K562 (cell line): Measurements from ENCODE around the gene SACS. TPM values are rescaled to one million over a fixed set of nuclear protein-coding genes. Genes with fewer than 3 reads are reported as not detected.

Experiments used
- ATAC-seq: fragments of 200-7000 bp; cut with Tn5 transposase; 3 replicates; pipeline ENCODE4 v1.9.1; 2020; ENCODE audit warnings: moderate library complexity
- BruUV-seq: library from RNA; stranded (reverse); fragments of 400-500 nt; replicated peaks from 2 replicates; lab custom pipeline; 2021; lab: Mats Ljungman, UMichigan
- CTCF ChIA-PET: fragments of 300-600 bp; formaldehyde crosslinking; extraction: SDS; loops from one replicate; lab custom pipeline; 2021; ENCODE audit warnings: low intra/inter-chr PET ratio; lab: Yijun Ruan, JAX
- POLR2A ChIA-PET: fragments of 300-600, 350-650 bp; sonication (Branson Sonifier 250); formaldehyde crosslinking; extraction: SDS; loops from one replicate; lab custom pipeline; 2021; ENCODE audit warnings: antibody characterized with exemption, inconsistent platforms; lab: Yijun Ruan, JAX
- DNase-seq, 4 experiments: peaks; one replicate each; pipeline versions ENCODE4 v3.0.0 to v3.0.0-alpha.2; 2011 to 2018; ENCODE audit warnings: low spot score in 3 of 4, mixed read lengths in 3 of 4; ENCODE audit errors: extremely low read depth in 1 of 4
- FAIRE-seq: peaks from 2 replicates; lab custom pipeline; 2011; peaks lifted over from hg19 to GRCh38; lab: Jason Lieb, UNC
- H2AFZ ChIP-seq: 2 replicates; pipeline ENCODE4 v1.6.0; 2011; ENCODE audit warnings: low read depth, low read length, control low read depth, inconsistent platforms
- H3K27ac ChIP-seq: fragments of 200-600 bp; 3 replicates; pipeline ENCODE4 v1.8.0; 2011; ENCODE audit warnings: low read depth, mild to moderate bottlenecking, control low read depth, inconsistent platforms, low read length, moderate library complexity, mixed read lengths; ENCODE audit errors: extremely low read depth
- H3K27me3 ChIP-seq, 2 experiments: fragments of 300-600 bp in 1 of 2; 2 replicates in 1 of 2; 3 replicates in 1 of 2; pipeline versions ENCODE4 v1.6.0 to v1.8.0; 2011; ENCODE audit warnings: inconsistent platforms in 2 of 2, low read length in 2 of 2, mild to moderate bottlenecking in 1 of 2, mixed read lengths in 1 of 2, moderate library complexity in 1 of 2; ENCODE audit not compliant: control insufficient read depth in 2 of 2, insufficient read depth in 2 of 2
- H3K36me3 ChIP-seq: fragments of 300-600 bp; 3 replicates; pipeline ENCODE4 v1.8.0; 2011; ENCODE audit warnings: mild to moderate bottlenecking, low read length, inconsistent platforms; ENCODE audit not compliant: control insufficient read depth, insufficient read depth
- H3K4me1 ChIP-seq, 2 experiments: fragments of 200-600 bp in 1 of 2; replicated peaks in 1 of 2; 2 replicates in 1 of 2; 3 replicates in 1 of 2; pipeline versions ENCODE4 v1.5.1 to v1.8.0; 2011; ENCODE audit warnings: inconsistent platforms in 2 of 2, low read length in 2 of 2, mild to moderate bottlenecking in 1 of 2, mixed read lengths in 1 of 2, moderate library complexity in 1 of 2; ENCODE audit not compliant: control insufficient read depth in 2 of 2, insufficient read depth in 2 of 2
- H3K4me2 ChIP-seq: 2 replicates; pipeline ENCODE4 v1.6.1; 2011; ENCODE audit warnings: low read length, control low read depth, inconsistent platforms, mixed read lengths; ENCODE audit not compliant: insufficient read depth
- H3K4me3 ChIP-seq: fragments of 200-600 bp; sonication (generic), shearing (Covaris generic); 2 replicates; pipeline ENCODE4 v1.5.1; 2016; ENCODE audit warnings: control low read depth, inconsistent platforms
- H3K79me2 ChIP-seq: fragments of 200-600 bp; 3 replicates; pipeline ENCODE4 v1.8.0; 2011; ENCODE audit warnings: low read length, inconsistent platforms; ENCODE audit not compliant: control insufficient read depth, insufficient read depth
- H3K9ac ChIP-seq, 2 experiments: 2 replicates each; pipeline versions ENCODE4 v1.6.0 to v1.6.1; 2011; ENCODE audit warnings: low read depth in 2 of 2, low read length in 2 of 2, control low read depth in 1 of 2, inconsistent platforms in 1 of 2, mild to moderate bottlenecking in 1 of 2, mixed read lengths in 1 of 2; ENCODE audit not compliant: insufficient read depth in 1 of 2
- H3K9me1 ChIP-seq: one replicate; pipeline ENCODE4 v1.6.0; 2011; ENCODE audit warnings: inconsistent platforms, mild to moderate bottlenecking, low read length, moderate library complexity; ENCODE audit not compliant: control insufficient read depth, insufficient read depth
- H3K9me3 ChIP-seq: replicated peaks from 2 replicates; pipeline ENCODE4 v1.5.1; 2011; ENCODE audit warnings: low read depth, low read length, inconsistent platforms; ENCODE audit not compliant: control insufficient read depth, insufficient read depth
- H4K20me1 ChIP-seq: replicated peaks from 2 replicates; pipeline ENCODE4 v1.6.1; 2011; ENCODE audit warnings: low read length, inconsistent platforms, mixed read lengths; ENCODE audit not compliant: control insufficient read depth, insufficient read depth
- DMBX1 ChIP-seq: fragments of 250-450 bp; sonication (Bioruptor Pico); IDR thresholded peaks from 2 replicates; pipeline ENCODE4 v1.8.0; 2022; ENCODE audit warnings: inconsistent platforms, mild to moderate bottlenecking, moderate library complexity, borderline replicate concordance
- E2F3 ChIP-seq: fragments of 250-450 bp; sonication (Bioruptor Pico); IDR thresholded peaks from 2 replicates; pipeline ENCODE4 v1.4.0; 2020; ENCODE audit warnings: mild to moderate bottlenecking
- HDGF ChIP-seq: fragments of 450-650 bp; IDR thresholded peaks from 2 replicates; pipeline ENCODE4 v1.6.1; 2016
- MAX ChIP-seq: sonication (generic); formaldehyde crosslinking; IDR thresholded peaks from 2 replicates; pipeline ENCODE4 v1.9.0; 2022; ENCODE audit warnings: mild to moderate bottlenecking, missing genetic modification reagents
- PKNOX1 ChIP-seq: fragments of 450-650 bp; IDR thresholded peaks from 2 replicates; pipeline ENCODE4 v1.6.1; 2016
- PURB ChIP-seq: sonication (generic); formaldehyde crosslinking; IDR thresholded peaks from 2 replicates; pipeline ENCODE4 v1.9.0; 2021; ENCODE audit warnings: low read depth, mild to moderate bottlenecking, missing genetic modification reagents
- SIX5 ChIP-seq, 2 experiments: IDR thresholded peaks; 2 replicates each; pipeline ENCODE4 v1.6.1; 2011; ENCODE audit warnings: low read length in 2 of 2, borderline replicate concordance in 1 of 2, low read depth in 1 of 2, mild to moderate bottlenecking in 1 of 2, moderate library complexity in 1 of 2; ENCODE audit not compliant: insufficient read depth in 1 of 2
- SMAD2 ChIP-seq: fragments of 150-350 bp; IDR thresholded peaks from 2 replicates; pipeline ENCODE4 v1.6.1; 2014; ENCODE audit warnings: low read depth, mild to moderate bottlenecking, low read length
- SNRNP70 ChIP-seq: fragments of 200-400 bp; formaldehyde crosslinking; optimal IDR thresholded peaks from 2 replicates; pipeline ENCODE3; 2017; ENCODE audit warnings: low read depth, low read length
- TFAP4 ChIP-seq: sonication (generic); formaldehyde crosslinking; IDR thresholded peaks from 2 replicates; pipeline ENCODE4 v1.8.0; 2022; ENCODE audit warnings: missing genetic modification reagents, mild to moderate bottlenecking, moderate library complexity, borderline replicate concordance
- ZNF140 ChIP-seq: fragments of 250-450 bp; sonication (Bioruptor Pico); IDR thresholded peaks from 2 replicates; pipeline ENCODE4 v1.8.0; 2021; ENCODE audit warnings: moderate library complexity, mild to moderate bottlenecking, inconsistent platforms
- ZNF584 ChIP-seq: fragments of 200-800 bp; sonication (Bioruptor generic); IDR thresholded peaks from 2 replicates; pipeline ENCODE4 v1.6.1; 2016; ENCODE audit warnings: low read depth, mild to moderate bottlenecking, missing genetic modification characterization, missing compliant biosample characterization
- ZNF609 ChIP-seq: sonication (generic); formaldehyde crosslinking; IDR thresholded peaks from 2 replicates; pipeline ENCODE4 v1.8.1; 2023; ENCODE audit warnings: missing genetic modification reagents, mild to moderate bottlenecking, borderline replicate concordance
- WGBS: fragments of 100-300 bp; shearing (Covaris generic); methylation state at CpG from one replicate; pipeline ENCODE4 v1.1.6; 2016; ENCODE audit warnings: low coverage, mixed read lengths; ENCODE audit not compliant: insufficient coverage; ENCODE audit errors: missing lambda C conversion rate; 5-methylcytosine and 5-hydroxymethylcytosine counted together
- in situ Hi-C: fragments of 300-500 bp; cut with MboI; formaldehyde crosslinking; loops from 4 replicates; pipeline ENCODE4 v1.15.0; 2018; ENCODE audit warnings: inconsistent platforms, mixed read lengths
- intact Hi-C: fragments of 100-400 bp; cut with micrococcal nuclease; formaldehyde crosslinking; loops from 2 replicates; pipeline ENCODE4 v1.14.2; 2022
- polyA plus RNA-seq, 8 experiments: library from polyadenylated mRNA; depleted of rRNA in 4 of 8; stranded (reverse) in 5 of 8; unstranded in 3 of 8; fragments of >200 nt; fragmentation: Nextera tagmentation in 2 of 8; fragmentation: Illumina TruSeq in 1 of 8; extraction: Ambion mirVana in 2 of 8; extraction: Trizol in 1 of 8; gene quantifications; 2 replicates each; pipeline versions ENCODE4 v1.2.1 to v1.2.3, GENCODE V29; 2011 to 2014; ENCODE audit warnings: inconsistent platforms in 1 of 8, missing spikeins in 1 of 8
- total RNA-seq, 7 experiments: library from RNA; depleted of rRNA in 6 of 7; stranded (reverse); fragments of >200 nt in 6 of 7; fragmentation: Illumina TruSeq in 2 of 7; extraction: Trizol in 2 of 7; gene quantifications; 2 replicates each; pipeline versions ENCODE4 v1.2.1 to v1.2.3, GENCODE V29; 2011 to 2021; ENCODE audit warnings: low replicate concordance in 1 of 7

Gene SACS
- total and polyA plus RNA-seq, 9 of the 15 experiments (the other 6 are each of a cell fraction or from before 2014, with no cell fraction given) = 4.7 to 28.2 (median 18.9) TPM

- 2% methylated on average over 7 of the region's 7 CpGs for WGBS
- Histone ChIP-seq H3K4me3 (no peak overlapping the region), H3K36me3 (no peaks in the 10 kb centered on the region), H3K9ac (no peak overlapping the region), H3K9me3 (no peaks in the 10 kb centered on the region), H4K20me1 (no peaks in the 10 kb centered on the region), H3K4me1 (no peaks in the 10 kb centered on the region), H3K9me1 (no peaks in the 10 kb centered on the region), H3K27me3 (peaks cover 2 to 8% of the 10 kb centered on the region in 2 experiments; a peak in 2 of 5 replicates), H3K27ac (no peak overlapping the region), H2AFZ (no peak overlapping the region), H3K4me2 (no peak overlapping the region), H3K79me2 (no peaks in the 10 kb centered on the region)
- intact Hi-C loops = no loop called here
- CTCF ChIA-PET = interaction anchor here (0.7 kb wide), 1 partner anchor 251 kb away, joined by 3 read pairs; no protein-coding TSS in a partner anchor
- POLR2A ChIA-PET = no interaction called here
- DNase-seq = no peak
- in situ Hi-C loops = no loop called here
- no peak for FAIRE-seq
- no TSS peak for BruUV-seq
- no peak for ATAC-seq
- TF ChIP-seq ZNF140 (CRISPR knock-in tag) (no peak), DMBX1 (CRISPR knock-in tag) (no peak), MAX (CRISPR knock-in tag) (no peak), SNRNP70 (no peak), E2F3 (CRISPR knock-in tag) (no peak), SIX5 (IDR thresholded peaks at IDR 0.05; ENCODE audit: borderline replicate concordance in 1 of 2, insufficient read depth in 1 of 2, low read depth in 1 of 2, low read length in 2 of 2) (no peak), ZNF609 (no peak), TFAP4 (CRISPR knock-in tag) (no peak), PKNOX1 (no peak), PURB (no peak), SMAD2 (no peak), ZNF584 (CRISPR knock-in tag) (no peak), HDGF (no peak)
Measured at GRCh38 chr13:23455401-23456185, 22.1 kb upstream of the SACS start.
